ENCODE measurements around the gene KCNT1.

KCNT1 gene

DNA sequence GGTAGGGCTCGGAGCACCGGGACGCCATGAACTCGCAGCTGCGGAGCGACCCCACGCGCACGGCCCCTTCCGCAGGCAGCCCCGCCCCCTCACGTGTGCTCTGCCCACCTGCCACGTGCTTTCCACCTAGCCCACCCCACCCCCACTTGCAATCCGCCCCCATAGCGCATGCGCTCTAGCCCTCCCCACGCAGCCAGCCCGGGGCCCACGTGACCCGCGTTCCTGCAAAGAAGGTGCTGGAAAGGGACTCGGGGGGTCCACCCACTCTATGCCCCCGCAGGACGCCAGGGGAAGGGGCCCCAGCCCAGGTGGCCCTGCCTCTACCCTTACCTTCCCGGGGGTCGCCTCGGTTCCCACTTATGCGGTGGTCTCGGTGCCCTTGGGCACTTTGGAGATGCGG, 2.5 kb upstream of the KCNT1 start, which contains the start of gene SOHLH1:
Gene SOHLH1, minus strand, starts transcription at position 42 of the 400 bp plus-strand sequence. Its CDS starts 14 bp downstream, at position 28.
- DNase-seq (ENCODE audit: low read depth, low spot score) = no peak

DNA sequence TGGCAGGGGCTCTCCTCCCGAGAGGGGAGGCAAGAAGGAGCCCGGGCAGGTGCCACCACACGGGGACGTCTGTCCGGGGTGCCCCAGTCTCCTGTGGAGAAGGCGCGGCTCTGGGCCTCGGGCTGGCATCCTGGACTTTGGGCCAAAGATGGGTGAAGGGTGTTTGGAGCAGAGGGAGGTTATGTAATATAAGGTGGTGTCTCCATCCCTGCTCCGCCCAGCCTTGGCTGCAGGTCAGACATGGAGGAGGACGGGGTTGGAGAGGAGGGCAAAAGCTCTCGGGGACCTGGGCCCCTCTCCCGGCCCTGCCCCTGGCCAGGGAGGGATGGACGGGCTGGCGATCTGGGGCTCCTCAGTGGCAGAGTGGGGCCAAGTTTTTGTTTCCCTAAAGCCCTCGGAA, 1.5 kb upstream of the KCNT1 start:
- DNase-seq (ENCODE audit: low read depth, low spot score) = no peak

DNA sequence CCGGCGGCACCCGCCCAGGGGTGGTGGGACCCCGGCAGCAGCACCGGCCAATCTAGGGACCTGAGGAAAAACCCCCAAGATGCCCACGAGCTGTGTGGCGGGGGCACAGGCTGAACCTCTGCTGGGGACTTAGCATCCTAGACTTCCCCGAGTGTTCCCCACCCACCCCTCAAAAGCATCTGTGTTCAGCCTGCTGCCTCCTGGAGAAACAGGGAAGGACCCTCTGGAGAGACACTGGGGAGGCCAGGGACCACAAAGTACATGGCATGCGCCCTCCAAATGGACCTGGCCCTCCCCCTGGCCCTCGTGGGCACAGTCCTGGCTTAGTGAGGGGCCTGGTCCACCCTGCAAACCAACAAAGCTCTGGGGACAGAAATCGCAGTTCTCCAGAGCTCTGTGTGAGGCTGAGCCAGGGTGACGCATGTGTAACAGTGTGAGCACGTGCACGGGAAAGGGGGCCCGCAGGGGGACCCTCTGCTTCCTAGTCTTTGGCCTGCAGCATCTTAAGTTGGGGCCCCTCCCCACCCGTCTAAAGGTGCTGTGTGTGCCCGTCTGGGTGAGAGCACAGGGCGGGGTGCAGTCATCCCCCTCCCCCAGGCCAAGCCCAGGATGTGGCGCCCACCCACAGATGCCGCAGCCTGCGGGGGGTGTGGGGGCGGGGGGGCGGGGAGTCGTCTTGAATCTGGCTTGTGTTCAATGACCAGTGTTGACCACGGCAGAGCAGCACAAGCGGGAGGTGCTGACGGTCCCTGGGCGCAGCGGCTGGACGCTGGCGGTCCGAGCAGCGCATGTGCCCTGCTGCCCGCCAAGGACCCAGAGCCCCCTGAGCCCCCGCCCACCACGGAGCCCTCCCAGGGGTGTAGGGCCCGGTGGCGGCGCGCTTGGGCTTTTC, 672 bp upstream of the KCNT1 start:
- DNase-seq (ENCODE audit: low read depth, low spot score) = no peak

DNA sequence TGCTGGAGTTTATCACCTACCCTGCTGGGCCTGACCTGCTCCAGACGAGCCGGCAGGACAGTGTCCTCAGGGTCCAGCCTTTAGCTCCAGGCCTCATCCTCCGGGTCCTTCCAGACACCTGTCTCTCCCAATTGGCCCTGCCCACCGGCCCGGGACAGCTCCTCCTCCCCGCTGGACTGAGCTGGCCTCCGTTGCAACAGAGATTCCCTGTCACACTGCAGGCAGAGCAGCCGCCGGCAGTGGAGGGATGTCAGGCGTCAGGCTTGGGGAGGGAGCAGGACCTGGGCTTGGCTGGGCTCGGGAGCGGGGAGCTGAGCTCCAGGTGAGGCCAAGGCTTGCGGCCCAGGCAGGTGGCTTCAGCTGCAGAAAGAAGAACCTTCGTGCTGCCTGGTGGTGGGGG, 1.7 kb downstream of the KCNT1 start:
- DNase-seq (ENCODE audit: low read depth, low spot score) = no peak

DNA sequence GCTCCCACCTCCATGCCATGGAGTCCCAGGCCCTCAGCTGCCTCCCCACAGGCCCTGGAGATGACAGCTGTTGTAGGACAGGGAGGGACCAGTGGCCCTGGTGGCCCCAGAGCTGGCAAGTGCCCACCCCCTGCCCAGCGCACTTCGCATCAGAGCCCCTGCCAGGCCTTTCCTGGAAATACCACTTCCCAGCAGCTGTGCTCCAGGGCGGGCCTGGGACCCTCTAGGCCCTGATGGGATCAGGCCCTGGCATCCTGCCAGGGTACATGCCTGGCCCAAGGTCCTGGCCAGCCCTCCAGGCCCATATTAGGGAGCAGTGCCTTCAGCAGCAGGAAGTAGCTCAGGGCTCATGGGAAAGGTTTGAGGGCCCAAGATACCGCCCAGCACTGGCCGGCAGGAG, 2.5 kb downstream of the KCNT1 start:
- DNase-seq (ENCODE audit: low read depth, low spot score) = no peak

DNA sequence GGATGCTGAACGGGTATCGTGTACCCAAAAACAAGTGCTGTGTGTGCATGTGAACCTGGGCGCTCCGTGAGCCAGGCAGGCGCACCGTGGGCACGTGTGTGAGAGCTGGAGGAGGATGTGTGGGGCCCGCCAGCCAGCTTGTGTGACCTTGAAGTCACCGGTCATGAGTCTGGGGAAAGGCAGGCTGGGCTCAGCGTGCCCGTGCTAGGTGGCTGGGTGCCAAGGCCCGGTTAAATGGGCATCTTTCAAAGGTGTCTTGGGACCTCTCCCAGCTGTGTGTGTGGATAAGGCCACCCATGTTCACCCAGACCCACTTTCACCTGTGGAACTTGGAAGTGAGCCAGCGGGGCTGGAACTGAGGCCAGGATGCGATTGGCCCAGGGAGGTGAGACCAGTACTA, 3.4 kb downstream of the KCNT1 start:
- DNase-seq (ENCODE audit: low read depth, low spot score) = no peak

DNA sequence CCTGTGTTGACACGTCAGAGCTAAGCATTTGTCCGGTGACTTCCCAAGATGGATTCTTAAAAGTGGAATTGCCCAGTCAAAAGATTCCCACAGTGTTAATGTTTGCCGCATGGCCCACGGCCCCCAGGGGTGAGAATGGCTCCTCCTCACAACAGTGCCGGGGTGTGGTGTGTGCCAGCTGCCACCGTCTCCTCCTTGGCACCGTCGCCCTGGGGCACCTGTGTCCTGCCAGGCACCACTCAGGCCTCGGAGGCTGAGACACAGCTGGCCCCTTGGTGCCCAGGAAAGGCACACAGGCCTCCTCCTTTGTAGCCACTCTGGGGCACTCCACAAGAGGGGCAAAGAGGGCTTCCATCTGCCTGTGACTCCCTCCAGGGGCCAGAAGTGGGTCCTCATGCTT, 4.3 kb downstream of the KCNT1 start:
- DNase-seq (ENCODE audit: low read depth, low spot score) = no peak

DNA sequence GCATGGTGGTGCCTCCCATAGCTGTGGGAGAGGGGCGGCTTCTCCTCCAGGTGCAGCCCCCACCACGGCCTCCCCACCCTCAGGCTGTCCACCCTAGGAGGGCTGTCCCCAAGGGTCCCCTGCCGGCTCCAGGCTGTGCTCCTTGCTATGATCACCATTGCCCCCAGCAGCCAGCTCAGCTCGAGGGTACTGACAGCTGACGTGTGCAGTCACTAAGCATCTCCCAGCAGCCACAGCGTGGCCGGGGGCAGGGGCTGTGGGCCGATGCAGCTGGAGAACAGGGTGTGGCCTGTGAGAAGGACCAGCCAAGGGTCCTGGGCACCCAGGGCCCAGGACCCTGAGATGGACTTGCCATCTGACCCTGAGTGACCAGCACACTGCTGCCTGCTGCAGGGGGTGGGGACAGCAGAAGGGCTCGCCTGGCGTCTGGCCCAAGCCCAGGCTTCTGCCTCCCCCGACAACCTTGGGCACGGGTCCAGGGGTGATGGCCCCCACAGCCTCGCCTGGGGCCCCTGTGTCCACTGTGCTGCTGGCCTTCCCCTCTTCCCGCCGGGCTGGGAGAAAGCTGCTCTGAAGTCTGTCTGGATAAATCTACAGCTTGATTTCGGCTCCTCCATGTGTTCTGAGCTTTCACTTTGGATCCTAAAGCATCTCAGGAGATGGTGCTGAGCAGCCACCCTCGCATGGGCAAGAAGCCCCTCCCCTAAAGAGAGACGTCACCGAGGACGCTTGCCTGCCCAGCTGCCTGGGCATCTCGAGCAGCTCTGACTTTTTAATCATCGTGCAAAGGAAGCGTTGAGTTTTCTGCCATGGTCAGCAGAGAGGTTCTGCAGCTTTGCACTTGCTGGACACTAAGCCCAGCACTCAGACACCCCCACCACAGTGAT, 5.5 kb downstream of the KCNT1 start:
- DNase-seq (ENCODE audit: low read depth, low spot score) = no peak

DNA sequence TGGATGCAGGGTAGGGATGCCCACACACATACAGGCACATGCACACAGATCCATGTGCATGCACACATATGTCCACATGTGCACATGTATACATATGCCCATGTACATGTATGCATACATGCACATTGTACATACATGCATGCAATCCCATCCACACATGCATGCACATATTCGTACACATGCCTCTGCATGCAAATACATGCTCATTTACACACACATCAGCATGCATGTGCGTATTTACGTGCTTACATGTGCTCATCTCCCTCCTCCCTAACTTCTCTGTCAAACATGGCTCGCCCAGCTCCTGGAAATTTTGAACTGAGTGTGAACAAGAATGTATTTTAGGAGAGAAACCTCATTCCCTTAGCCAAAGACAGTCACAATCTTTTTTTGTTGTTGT, 6.2 kb downstream of the KCNT1 start:
- DNase-seq (ENCODE audit: low read depth, low spot score) = no peak

DNA sequence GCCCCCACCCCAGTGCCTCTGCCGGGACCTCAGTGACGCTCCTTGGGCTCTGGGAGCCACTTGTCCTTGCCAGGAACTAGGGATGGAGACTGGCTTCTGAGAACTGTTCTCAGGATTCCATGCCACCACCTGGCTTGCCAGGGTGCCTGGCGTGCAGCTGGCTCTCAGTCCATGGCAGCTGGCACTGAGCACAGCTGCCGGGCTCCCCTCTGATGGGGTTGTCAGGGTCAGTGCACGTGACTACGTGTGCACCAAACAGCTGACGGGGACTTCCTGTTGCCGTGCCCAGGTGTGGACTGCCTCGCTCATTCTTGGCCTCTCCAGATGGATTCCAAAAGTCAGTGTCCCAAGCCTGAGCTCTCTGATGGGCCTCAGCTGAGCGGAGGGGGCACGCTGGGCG, 9.4 kb downstream of the KCNT1 start:
- no peak for DNase-seq (ENCODE audit: low read depth, low spot score)

DNA sequence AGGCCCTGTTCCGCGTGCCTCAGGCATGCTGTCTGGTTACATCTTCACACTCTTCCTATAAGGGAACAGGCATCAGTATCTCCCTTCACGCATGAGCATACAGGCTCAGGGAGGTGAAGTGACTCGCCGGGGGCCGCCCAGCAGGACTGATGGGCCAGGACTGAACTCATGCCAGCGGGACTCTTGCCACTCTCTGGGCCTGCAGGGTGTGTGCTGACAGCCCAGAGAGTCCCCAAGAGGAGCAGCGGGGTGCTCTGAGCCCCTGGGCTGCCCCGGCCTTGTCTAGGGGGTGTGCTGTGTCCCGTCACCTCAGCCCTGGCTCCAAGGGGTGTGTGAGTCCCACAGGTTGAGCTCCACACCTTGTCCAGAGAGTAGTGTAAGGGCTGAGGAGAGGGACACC, 9.9 kb downstream of the KCNT1 start:
- DNase-seq (ENCODE audit: low read depth, low spot score) = no peak

DNA sequence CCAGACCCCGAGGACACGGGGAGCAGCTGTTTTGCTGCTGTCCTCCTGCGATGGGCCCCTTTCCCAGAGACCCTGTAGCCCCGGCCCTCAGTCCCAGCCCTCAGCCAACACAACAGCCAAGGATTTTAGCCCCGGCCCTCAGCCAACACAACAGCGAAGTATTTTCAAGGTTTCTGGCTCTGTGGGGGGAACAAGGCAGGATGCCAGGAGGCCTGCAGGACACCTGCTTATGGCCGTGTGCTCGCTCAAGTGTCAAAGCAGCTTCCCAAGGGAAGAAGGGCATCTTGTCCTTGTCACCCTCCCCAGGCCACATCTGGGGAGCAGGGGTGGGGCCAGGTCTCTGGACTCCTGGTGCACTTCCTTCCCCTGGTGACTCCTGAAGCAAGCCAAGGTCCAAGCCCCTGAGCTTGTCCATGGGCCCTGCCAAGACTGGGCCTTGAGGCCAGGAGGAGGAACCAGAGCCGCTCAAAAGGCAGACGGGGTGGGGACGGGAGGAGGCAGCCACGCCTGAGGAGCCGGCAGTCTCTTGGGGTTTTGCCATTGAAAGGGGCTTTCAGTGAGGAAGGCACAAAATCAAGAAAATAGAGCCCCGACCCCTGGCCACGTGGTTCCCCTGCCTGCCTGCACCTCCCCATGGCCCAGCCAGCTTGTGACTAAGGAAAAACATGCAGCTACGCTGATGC, 10.8 kb downstream of the KCNT1 start:
- DNase-seq (ENCODE audit: low read depth, low spot score) = no peak

DNA sequence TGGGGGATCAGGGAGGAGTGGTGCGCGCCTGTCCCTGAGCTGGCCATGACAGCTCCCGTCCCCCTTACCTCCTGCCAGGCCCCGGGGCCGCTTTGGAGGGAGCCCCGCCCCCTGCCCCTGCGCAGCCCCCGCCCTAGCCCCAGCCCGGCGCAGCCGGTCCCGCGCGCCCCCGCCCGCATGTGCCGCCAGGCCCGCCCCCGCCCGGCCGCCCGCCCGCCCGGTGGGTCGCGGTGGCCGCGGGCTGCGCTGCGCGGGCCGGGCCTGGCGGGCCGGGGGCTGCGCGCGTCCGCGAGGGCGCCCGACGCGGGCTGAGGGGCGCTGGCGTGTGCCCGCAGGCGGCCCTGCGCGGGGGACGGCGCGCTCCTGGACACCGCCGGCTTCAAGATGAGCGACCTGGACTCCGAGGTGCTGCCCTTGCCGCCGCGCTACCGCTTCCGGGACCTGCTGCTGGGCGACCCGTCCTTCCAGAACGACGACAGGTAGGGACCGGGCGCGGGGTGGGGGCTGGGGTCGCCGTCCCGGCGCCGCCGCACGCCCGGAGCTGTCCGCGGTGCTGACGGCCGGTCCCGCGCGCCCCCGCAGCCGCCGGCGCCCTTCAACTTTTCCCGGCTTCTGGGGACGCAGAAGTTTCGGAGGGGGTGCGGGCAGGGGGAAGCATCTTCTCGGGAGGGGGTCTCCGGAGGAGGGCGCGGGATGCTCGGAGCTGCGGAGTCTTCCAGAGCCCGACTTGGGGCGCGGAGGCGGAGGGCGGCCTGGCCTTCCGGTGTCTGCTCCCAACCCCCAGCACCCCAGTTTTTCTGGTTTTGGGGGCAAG, 12.5 kb downstream of the KCNT1 start:
- DNase-seq (ENCODE audit: low read depth, low spot score) = peak; percentile 39

DNA sequence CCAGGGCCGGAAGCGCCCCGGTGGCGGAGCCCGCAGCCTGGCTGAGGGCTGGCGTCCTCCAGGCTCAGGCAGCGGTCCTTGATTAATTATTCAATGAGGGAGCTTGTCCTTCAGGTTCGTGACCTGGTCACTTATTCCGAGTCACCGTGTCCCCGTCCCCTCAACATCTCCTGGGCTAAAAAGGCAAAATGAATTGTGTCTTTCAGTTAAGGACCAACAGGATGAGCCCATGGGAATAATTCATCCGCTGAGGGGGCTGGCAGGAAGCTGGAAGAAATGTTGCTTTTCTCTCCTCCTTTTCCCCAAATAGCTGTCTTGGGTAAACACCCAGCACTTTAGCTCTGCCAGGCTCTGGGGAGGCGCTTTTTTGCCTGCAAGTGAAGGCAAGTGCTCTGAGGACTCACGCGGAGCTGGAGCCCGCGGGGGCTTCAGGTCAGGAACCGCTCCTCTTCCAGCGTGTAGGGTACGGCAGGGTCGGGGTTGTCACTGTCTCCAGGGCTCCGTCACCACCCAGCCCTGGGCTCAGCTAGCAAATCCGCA, 13.1 kb downstream of the KCNT1 start:
- no peak for DNase-seq (ENCODE audit: low read depth, low spot score)

DNA sequence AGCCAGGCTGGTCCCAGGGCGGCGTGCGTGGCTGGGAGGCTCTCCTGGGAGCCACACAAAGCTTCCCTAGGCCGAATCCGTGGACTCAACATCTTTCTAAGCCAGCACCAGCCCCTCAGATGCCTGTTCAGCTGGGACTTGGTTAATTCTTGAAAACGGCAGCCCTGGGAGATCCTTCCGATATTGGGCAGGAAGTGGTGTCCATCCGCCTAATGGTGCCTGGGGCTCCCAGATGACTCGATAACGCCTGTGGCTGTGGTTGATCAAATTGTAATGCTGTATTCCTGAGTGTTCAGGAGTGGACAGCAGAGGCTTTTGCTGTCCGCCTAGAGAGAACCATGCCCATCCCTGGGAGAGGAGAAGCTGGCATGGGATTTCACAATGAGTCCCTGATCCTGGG, 14.1 kb downstream of the KCNT1 start:
- DNase-seq (ENCODE audit: low read depth, low spot score) = no peak

DNA sequence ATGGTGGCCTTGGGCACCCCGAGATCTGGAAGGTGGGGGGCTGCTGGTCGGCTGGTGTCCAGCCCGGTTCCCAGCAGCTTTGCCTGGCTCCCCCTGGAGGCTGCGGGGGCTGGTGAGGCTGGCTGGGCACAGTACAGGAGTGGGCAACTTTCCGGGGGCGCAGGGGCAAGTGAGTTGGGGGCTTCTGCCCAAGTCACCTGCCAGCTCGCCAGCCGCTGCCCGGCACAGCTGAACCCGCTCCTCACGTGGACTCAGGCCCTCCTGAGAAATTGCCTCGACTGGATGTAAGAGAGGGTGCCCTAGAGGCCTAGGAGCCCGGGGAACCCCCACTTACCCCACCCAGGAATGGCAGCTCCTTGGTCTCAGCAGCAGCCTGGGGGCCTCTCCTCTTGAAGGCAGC, 15.4 kb downstream of the KCNT1 start:
- no peak for DNase-seq (ENCODE audit: low read depth, low spot score)

DNA sequence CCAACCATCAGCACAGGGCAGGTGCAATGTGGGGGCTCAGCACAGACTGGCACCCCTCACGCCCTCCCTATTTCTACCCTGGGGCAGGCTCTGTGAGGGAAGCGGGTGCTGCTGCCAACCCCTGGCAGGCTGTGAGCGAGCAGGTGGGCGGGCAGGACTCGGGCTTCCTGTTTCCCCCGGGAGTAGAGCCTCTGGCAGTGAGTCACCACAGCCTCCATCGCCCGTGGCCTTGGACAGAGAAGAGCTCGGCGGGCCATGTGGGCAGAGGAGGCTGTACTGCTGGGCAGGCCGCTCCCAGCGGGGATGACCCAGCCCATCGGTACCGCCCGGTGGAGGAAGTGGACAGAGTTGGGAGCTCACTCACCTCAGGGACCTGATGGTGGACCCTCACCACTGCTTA, 16.6 kb downstream of the KCNT1 start:
- peak; percentile 20 for DNase-seq (ENCODE audit: low read depth, low spot score)

DNA sequence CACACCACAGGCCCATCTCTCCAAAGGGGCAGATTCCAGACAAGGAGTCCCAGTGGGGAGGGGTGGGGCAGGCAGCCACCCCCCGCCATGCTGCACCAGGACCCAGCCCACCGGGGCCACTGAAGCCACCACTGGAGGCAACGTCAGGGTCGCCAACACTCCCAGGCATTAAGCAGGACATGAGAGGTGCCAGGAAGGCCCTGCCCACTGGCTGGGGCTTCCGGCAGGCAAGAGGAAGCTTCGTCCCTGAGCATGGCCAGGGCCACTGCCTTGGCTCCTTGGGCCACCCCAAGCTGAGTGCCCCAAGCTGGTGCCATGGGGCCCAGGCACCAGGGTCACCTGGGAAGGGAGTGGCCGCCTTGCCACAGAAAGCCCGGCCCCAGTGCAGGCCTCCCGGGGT, 17.5 kb downstream of the KCNT1 start:
- no peak for DNase-seq (ENCODE audit: low read depth, low spot score)

DNA sequence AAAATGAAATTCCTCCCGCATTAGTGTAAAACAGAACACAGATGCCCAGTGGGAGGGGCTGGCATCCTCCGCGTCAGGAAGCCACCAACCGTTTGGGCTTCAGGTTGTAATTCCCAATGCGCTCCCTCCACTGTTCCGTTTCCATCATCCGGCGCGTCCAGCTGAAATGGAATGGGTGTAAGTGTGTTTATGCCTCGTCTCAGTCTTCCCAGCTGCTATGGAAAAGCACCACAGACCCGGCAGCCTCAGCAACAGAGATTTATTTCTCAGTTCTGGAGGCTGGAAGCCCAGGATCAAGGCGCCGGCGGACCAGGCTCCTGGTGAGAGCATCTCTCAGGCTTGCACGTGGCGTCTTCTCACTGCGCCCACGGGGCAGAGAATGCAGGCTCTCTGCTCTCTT, 20.4 kb downstream of the KCNT1 start:
- no peak for DNase-seq (ENCODE audit: low read depth, low spot score)

DNA sequence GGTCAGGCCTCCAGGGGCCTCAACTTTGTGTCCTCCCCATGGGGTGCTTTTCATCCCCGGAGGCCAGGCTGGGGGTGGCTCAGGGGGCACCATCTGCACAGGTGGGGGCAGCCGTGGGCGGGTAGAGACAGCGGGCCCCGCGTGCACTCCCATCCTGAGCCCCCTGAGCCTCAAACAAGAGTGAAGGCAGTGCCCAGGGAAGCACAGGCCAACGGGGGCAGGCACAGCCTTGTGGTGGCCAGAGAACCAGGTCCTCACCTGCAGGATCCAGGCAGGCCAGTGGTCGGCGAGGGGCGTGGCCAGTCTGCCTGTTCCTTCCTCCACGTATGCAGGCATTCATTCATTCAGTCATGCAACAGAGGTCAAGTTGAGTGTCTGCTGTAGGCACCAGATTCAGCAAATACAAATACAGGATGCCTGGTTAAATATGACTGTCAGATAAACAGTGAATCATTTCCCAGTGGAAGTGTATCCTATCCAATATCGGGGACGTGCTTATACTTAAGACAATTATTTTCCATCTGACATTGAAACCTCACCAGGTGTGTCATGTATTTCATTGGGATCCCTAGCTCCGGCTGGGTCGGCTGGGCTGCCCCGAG, 22.3 kb downstream of the KCNT1 start:
- no peak for DNase-seq (ENCODE audit: low read depth, low spot score)
